Body of pancreas (tissue), 4 donors: ENCODE results near the gene SLC16A12. TPM values are rescaled to one million over a fixed set of nuclear protein-coding genes. Genes with fewer than 3 reads are reported as not detected.

Experiments
- ATAC-seq: fragments of 150-250 bp; one replicate; pipeline ENCODE4 v1.9.1; 2016
- DNase-seq, 4 donors: peaks; one replicate each; pipeline ENCODE4 v3.0.0-alpha.2; 2019
- H3K27ac ChIP-seq, 4 donors: fragments of 200-600 bp; sonication (generic); 1 replicate in 3 of 4; 2 replicates in 1 of 4; pipeline versions ENCODE4 v1.5.1 to v1.6.1; 2016 to 2019; ENCODE audit warnings: mild to moderate bottlenecking in 1 of 4, mixed read lengths in 1 of 4, moderate library complexity in 1 of 4
- H3K27me3 ChIP-seq, 2 donors: fragments of 200-600 bp; sonication (generic); one replicate each; pipeline ENCODE4 v1.6.0; 2016; ENCODE audit warnings: mild to moderate bottlenecking in 1 of 2
- H3K36me3 ChIP-seq, 2 donors: fragments of 200-600 bp; sonication (generic); replicated peaks in 1 of 2; 2 replicates each; pipeline ENCODE4 v1.5.1; 2016; ENCODE audit warnings: low read depth in 2 of 2; ENCODE audit not compliant: insufficient read depth in 1 of 2
- H3K4me1 ChIP-seq: fragments of 200-600 bp; sonication (generic); one replicate; pipeline ENCODE4 v1.6.0; 2016
- H3K4me3 ChIP-seq, 2 donors: fragments of 200-600 bp; sonication (generic); 1 replicate in 1 of 2; 2 replicates in 1 of 2; pipeline ENCODE4 v1.5.1; 2016 to 2019
- H3K9me3 ChIP-seq, 3 donors: fragments of 200-600 bp; sonication (generic); 1 replicate in 2 of 3; 2 replicates in 1 of 3; pipeline ENCODE4 v1.5.1; 2016
- POLR2A ChIP-seq, 3 donors: fragments of 450-650 bp; IDR thresholded peaks; one replicate each; pipeline ENCODE4 v1.6.1; 2016; ENCODE audit warnings: antibody characterized with exemption in 3 of 3, mild to moderate bottlenecking in 2 of 3
- WGBS, 2 donors: methylation state at CpG; one replicate each; pipeline ENCODE4 v1.1.5; 2017; 5-methylcytosine and 5-hydroxymethylcytosine counted together
- intact Hi-C: fragments of 100-400 bp; cut with DNase I; formaldehyde crosslinking; loops from one replicate; pipeline ENCODE4 v1.15.1; 2023
- total RNA-seq, 2 donors: library from RNA; depleted of rRNA; stranded (reverse); fragments of >200 nt; gene quantifications; one replicate each; pipeline ENCODE4 v1.1.0, GENCODE V29; 2016
- TF ChIP-seq, protein P1 (sequence below), 7 experiments: fragments of 450-650 bp in 4 of 7; fragments of 200-600 bp in 3 of 7; sonication (generic) in 3 of 7; IDR thresholded peaks; one replicate each; pipeline ENCODE4 v1.5.1; 2016 to 2019; ENCODE audit warnings: antibody characterized with exemption in 7 of 7

Gene SLC16A12
- total RNA-seq, 2 donors from 2014 or later: 19.5 to 26.7 TPM

DNA sequence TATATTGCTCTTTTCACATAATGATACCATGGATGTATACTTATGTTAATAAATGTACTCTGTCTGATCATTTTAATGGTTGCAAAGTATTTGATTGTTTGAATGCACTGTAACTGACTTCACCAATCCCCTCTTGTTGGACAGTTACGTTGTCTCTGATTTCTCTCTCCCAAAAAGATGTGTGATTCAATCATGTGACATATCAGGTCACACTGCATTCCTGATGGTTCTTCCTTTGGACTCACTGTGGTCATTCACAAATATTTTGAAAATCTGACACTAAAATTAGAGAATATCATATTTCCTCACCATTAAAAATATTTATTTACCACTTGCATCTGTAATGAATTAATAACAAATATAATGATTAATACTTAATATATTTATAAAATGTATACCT lies 22.2 kb downstream of the SLC16A12 start:
- Histone ChIP-seq H3K9me3 (no peaks in the 10 kb centered on the region), H3K36me3 (no peaks in the 10 kb centered on the region), H3K27ac (peak overlapping the region in 1 of 4 donors; percentile 96), H3K4me1 (peaks cover 45% of the 10 kb centered on the region), H3K4me3 (no peak overlapping the region), H3K27me3 (no peaks in the 10 kb centered on the region)
- no peak for DNase-seq
- no peak for ATAC-seq
- intact Hi-C loops: no loop called here
- 78 to 81% methylated on average over 1 of the region's 1 CpG for WGBS, 2 donors
- TF ChIP-seq, protein P1, sequence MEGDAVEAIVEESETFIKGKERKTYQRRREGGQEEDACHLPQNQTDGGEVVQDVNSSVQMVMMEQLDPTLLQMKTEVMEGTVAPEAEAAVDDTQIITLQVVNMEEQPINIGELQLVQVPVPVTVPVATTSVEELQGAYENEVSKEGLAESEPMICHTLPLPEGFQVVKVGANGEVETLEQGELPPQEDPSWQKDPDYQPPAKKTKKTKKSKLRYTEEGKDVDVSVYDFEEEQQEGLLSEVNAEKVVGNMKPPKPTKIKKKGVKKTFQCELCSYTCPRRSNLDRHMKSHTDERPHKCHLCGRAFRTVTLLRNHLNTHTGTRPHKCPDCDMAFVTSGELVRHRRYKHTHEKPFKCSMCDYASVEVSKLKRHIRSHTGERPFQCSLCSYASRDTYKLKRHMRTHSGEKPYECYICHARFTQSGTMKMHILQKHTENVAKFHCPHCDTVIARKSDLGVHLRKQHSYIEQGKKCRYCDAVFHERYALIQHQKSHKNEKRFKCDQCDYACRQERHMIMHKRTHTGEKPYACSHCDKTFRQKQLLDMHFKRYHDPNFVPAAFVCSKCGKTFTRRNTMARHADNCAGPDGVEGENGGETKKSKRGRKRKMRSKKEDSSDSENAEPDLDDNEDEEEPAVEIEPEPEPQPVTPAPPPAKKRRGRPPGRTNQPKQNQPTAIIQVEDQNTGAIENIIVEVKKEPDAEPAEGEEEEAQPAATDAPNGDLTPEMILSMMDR (IDR thresholded peaks at IDR 0.05): no peak
- no peak for TF ChIP-seq POLR2A (IDR thresholded peaks at IDR 0.05)

DNA sequence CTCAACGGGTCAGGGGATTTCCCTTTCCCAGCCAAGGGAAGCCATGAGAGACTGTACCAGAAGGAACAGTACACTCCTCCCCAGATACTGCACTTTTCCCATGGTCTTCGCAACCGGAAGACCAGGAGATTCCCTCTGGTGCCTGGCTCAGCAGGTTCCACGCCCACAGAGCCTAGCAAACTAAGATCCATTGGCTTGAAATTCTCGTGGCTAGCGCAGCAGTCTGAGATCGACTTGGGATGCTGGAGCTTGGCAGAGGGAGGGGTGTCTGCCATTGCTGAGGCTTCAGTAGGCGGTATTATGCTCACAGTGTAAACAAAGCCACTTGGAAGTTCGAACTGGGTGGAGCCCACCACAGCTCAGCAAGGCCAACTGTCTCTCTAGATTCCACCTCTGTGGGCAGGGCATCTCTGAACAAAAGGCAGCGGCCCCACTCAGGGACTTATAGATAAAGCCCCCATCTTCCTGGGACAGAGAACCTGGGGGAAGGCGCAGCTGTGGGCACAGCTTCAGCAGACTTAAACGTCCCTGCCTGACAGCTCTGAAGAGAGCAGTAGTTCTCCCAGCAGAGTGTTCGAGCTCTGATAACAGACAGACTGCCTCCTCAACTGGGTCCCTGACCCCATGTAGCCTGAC lies 29.6 kb downstream of the SLC16A12 start:
- Histone ChIP-seq H3K27ac (no peak overlapping the region), H3K27me3 (no peaks in the 10 kb centered on the region), H3K4me1 (peaks cover 17% of the 10 kb centered on the region), H3K4me3 (no peak overlapping the region), H3K36me3 (no peaks in the 10 kb centered on the region), H3K9me3 (no peaks in the 10 kb centered on the region)
- 83 to 100% methylated on average over 1 to 13 of the region's 13 CpGs for WGBS, 2 donors
- intact Hi-C loops: no loop called here
- DNase-seq: no peak
- no peak for TF ChIP-seq POLR2A (IDR thresholded peaks at IDR 0.05)
- TF ChIP-seq, protein P1 (IDR thresholded peaks at IDR 0.05): no peak
- no peak for ATAC-seq

DNA sequence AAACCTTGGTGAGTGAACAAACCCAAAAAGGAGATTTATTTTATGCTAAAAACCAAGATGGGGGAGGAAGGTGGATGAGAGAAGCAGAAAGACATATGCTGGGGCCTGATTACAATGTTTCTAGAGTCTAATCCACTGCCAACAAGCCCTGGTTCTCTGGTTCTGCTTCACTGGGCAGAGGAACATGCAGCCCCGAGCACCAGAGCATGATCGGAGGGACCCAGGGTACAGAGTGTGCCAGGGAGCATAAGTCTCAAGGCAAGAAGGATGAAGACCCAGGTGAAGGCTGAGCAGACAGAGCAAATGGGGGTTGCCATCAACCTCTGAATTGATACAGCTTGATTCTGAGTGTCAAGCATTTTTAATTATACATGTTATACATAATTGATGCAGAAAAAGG lies 30.7 kb downstream of the SLC16A12 start:
- no peaks in the 10 kb centered on the region for H3K36me3 ChIP-seq
- DNase-seq: no peak
- H3K4me3 ChIP-seq: no peak overlapping the region
- TF ChIP-seq POLR2A (IDR thresholded peaks at IDR 0.05): no peak
- TF ChIP-seq, protein P1 (IDR thresholded peaks at IDR 0.05): no peak
- ATAC-seq: no peak
- H3K9me3 ChIP-seq: no peaks in the 10 kb centered on the region
- no peaks in the 10 kb centered on the region for H3K27me3 ChIP-seq
- peaks cover 17% of the 10 kb centered on the region for H3K4me1 ChIP-seq
- no peak overlapping the region for H3K27ac ChIP-seq
- WGBS, 2 donors: 89 to 95% methylated on average over 2 of the region's 2 CpGs
- intact Hi-C loops: no loop called here

DNA sequence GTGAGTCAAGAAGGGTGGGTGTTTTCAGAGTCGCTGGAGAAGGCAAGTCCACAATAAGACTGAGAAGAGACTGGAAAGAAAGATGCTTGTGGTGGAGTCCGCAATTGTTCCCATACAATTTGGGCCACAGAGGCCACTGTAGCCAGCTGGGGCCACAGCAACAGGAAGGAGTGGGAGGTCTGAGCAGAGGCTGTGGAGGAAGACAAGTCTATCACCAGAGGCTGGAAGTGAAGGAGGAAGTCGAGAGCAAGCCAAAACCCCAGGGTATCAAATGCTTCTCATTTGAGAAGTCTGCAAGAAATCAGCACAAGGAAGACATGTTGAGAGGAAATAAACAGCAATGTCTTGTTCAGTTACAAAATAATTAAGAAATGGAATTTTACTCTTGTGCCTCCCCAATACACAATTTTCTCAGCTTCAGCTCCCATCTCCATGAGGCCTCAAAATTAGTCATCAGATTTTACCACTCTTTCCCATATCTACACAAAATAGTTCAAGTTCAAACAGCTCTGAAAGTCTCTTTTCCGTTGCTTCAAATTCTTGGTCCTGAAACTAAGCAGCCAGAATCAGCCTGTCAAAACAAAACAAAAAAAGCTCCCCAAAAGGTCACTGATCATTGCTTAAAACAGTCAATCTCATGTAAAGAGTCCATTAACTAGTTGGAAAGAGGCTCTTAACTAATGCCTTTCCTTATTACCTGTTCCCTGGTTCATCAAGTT lies 31.6 kb downstream of the SLC16A12 start:
- H3K4me1 ChIP-seq: peaks cover 17% of the 10 kb centered on the region
- H3K4me3 ChIP-seq: no peak overlapping the region
- H3K9me3 ChIP-seq: no peaks in the 10 kb centered on the region
- H3K36me3 ChIP-seq: no peaks in the 10 kb centered on the region
- peak overlapping the region in 3 of 4 donors; percentile 8 to 35 (median 18) for H3K27ac ChIP-seq
- no peak for ATAC-seq
- no peaks in the 10 kb centered on the region for H3K27me3 ChIP-seq
- 75 to 76% methylated on average over 4 of the region's 4 CpGs for WGBS, 2 donors
- no peak for DNase-seq
- intact Hi-C loops: no loop called here
- TF ChIP-seq, protein P1 (IDR thresholded peaks at IDR 0.05): no peak
- no peak for TF ChIP-seq POLR2A (IDR thresholded peaks at IDR 0.05)
